Stomach (tissue), 9 donors: ENCODE data around the gene MYBL2. TPM values are rescaled to one million over a fixed set of nuclear protein-coding genes. Genes with fewer than 3 reads are reported as not detected.

ENCODE experiments used
- DNase-seq, 2 donors: peaks; one replicate each; pipeline versions ENCODE4 v3.0.0 to v3.0.0-alpha.2; 2013 to 2019
- H3K27ac ChIP-seq, 5 donors: fragments of 200-600 bp in 4 of 5; sonication (generic) in 4 of 5; one replicate each; pipeline ENCODE4 v1.5.1; 2013 to 2019; ENCODE audit warnings: mild to moderate bottlenecking in 1 of 5, moderate library complexity in 1 of 5
- H3K27me3 ChIP-seq, 3 donors: fragments of 200-600 bp; sonication (generic); one replicate each; pipeline ENCODE4 v1.5.1; 2017 to 2019; ENCODE audit warnings: mixed run types in 1 of 3
- H3K36me3 ChIP-seq, 4 donors: fragments of 200-600 bp; sonication (generic); 1 replicate in 3 of 4; 2 replicates in 1 of 4; pipeline ENCODE4 v1.5.1; 2016 to 2019
- H3K4me1 ChIP-seq, 4 donors: fragments of 200-600 bp; sonication (generic); one replicate each; pipeline ENCODE4 v1.5.1; 2016 to 2019
- H3K4me3 ChIP-seq, 4 donors: fragments of 200-600 bp; sonication (generic) in 3 of 4; one replicate each; pipeline ENCODE4 v1.5.1; 2016 to 2019; ENCODE audit warnings: mild to moderate bottlenecking in 1 of 4
- H3K9me3 ChIP-seq, 4 donors: fragments of 200-600 bp; sonication (generic); one replicate each; pipeline ENCODE4 v1.5.1; 2016 to 2019
- CTCF ChIP-seq, 7 experiments: fragments of 450-650 bp in 4 of 7; fragments of 200-600 bp in 3 of 7; sonication (generic) in 3 of 7; IDR thresholded peaks; one replicate each; pipeline ENCODE4 v1.5.1; 2016 to 2019; ENCODE audit warnings: antibody characterized with exemption in 7 of 7, control low read depth in 2 of 7, mild to moderate bottlenecking in 1 of 7
- EP300 ChIP-seq: sonication (generic); formaldehyde crosslinking; IDR thresholded peaks from one replicate; pipeline ENCODE4 v1.6.1; 2017; ENCODE audit warnings: antibody characterized with exemption
- POLR2A ChIP-seq, 4 donors: fragments of 450-650 bp; IDR thresholded peaks; one replicate each; pipeline ENCODE4 v1.6.1; 2016; ENCODE audit warnings: antibody characterized with exemption in 4 of 4, control low read depth in 2 of 4, mild to moderate bottlenecking in 1 of 4, moderate library complexity in 1 of 4
- POLR2AphosphoS5 ChIP-seq, 3 donors: sonication (generic); formaldehyde crosslinking; IDR thresholded peaks; one replicate each; pipeline ENCODE4 v1.6.1; 2016; ENCODE audit warnings: antibody characterized with exemption in 3 of 3
- WGBS, 5 donors: extraction: QIAGEN DNeasy Blood & Tissue Kit in 3 of 5; methylation state at CpG; one replicate each; pipeline versions ENCODE4 v1.1.5 to v1.1.7; 2013 to 2018; 5-methylcytosine and 5-hydroxymethylcytosine counted together
- intact Hi-C: fragments of 100-400 bp; cut with DNase I; formaldehyde crosslinking; loops from one replicate; pipeline ENCODE4 v1.15.1; 2023; ENCODE audit warnings: low total_unique reads
- polyA plus RNA-seq, 3 donors: library from polyadenylated mRNA; stranded (reverse); fragments of 200-250 nt; gene quantifications; one replicate each; pipeline ENCODE4 v1.2.3, GENCODE V29; 2013
- total RNA-seq, 5 donors: library from RNA; depleted of rRNA; stranded (reverse); fragments of >200 nt; gene quantifications; one replicate each; pipeline versions ENCODE4 v1.1.0 to v1.2.3, GENCODE V29; 2014 to 2016
- donor health status: healthy with polysubstance abuse.
- donor health status: Bipolar disorder and iron deficiency.
- donor health status: healthy.

The MYBL2 gene
- total and polyA plus RNA-seq, 8 donors, result 4.1 to 25.1 (median 6.1) TPM

DNA sequence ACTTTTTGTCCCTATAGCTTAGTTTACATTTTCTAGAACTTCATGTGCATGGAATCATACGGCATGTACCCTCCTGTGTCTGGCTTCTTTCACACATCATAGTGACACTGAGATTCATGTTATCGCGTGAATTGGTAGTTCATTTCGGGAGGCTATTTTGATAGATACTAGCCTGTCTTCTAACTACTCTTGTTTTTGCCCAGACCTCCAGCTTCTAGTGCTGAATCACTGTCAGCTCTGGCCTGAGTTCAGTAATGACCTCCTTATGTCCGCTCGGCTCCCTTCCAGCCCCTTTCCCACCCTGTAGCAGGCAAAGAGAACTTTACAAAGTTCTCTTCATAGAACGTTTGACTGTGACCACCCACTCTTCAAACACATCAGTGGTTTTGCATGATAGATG lies 14.1 kb downstream of the MYBL2 start:
- intact Hi-C loops, result no loop called here
- Histone ChIP-seq H3K36me3 (no peaks in the 10 kb centered on the region), H3K27ac (peak overlapping the region in 1 of 5 donors; percentile 67), H3K9me3 (no peaks in the 10 kb centered on the region), H3K4me1 (no peaks in the 10 kb centered on the region), H3K4me3 (no peak overlapping the region), H3K27me3 (no peaks in the 10 kb centered on the region)
- DNase-seq, result no peak
- TF ChIP-seq POLR2A (IDR thresholded peaks at IDR 0.05), result no peak
- TF ChIP-seq POLR2AphosphoS5 (IDR thresholded peaks at IDR 0.05), result no peak
- no peak for TF ChIP-seq EP300
- no peak for TF ChIP-seq CTCF (IDR thresholded peaks at IDR 0.05)
- WGBS, 5 donors, result 83 to 93% (median 89%) methylated on average over 7 of the region's 7 CpGs

DNA sequence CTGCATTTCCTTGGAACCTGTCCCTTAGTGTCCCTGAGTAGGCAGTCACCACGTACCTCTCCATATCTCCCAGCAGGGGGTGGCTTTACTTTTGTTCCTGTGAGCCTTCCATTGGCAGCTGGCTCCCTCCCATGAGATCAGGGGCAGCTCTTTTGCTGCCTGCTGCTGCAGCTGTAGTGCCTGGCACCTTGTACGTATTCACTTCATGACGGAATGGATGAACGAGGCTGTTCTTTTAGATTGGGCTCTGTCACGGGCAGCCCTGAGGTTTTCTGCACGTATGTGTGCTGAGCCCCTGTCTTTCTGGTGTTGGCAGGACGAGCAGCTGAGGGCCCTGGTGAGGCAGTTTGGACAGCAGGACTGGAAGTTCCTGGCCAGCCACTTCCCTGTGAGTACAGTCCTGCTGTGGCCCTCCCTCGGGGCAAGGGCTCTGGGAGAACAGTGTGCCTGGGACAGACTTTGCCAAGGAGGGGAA lies 14.6 kb downstream of the MYBL2 start:
- no peak for TF ChIP-seq POLR2A (IDR thresholded peaks at IDR 0.05)
- TF ChIP-seq EP300, result no peak
- TF ChIP-seq POLR2AphosphoS5 (IDR thresholded peaks at IDR 0.05), result no peak
- no peak for TF ChIP-seq CTCF (IDR thresholded peaks at IDR 0.05)
- H3K27ac ChIP-seq, result peak overlapping the region in 1 of 5 donors; percentile 67
- 74 to 87% (median 82%) methylated on average over 8 of the region's 8 CpGs for WGBS, 5 donors

GRCh38 chr20:43681991-43682410 lies 15.1 kb downstream of the MYBL2 start:
- Histone ChIP-seq H3K36me3 (no peaks in the 10 kb centered on the region), H3K27ac (peak overlapping the region in 1 of 5 donors; percentile 67), H3K27me3 (no peaks in the 10 kb centered on the region), H3K4me3 (no peak overlapping the region), H3K4me1 (no peaks in the 10 kb centered on the region), H3K9me3 (no peaks in the 10 kb centered on the region)
- intact Hi-C loops, result no loop called here
- DNase-seq, result peak in 1 of 2 donors; percentile 51
- 59 to 85% (median 68%) methylated on average over 2 of the region's 2 CpGs for WGBS, 5 donors
- TF ChIP-seq POLR2AphosphoS5 (IDR thresholded peaks at IDR 0.05) (no peak), EP300 (no peak), POLR2A (IDR thresholded peaks at IDR 0.05) (no peak), CTCF (IDR thresholded peaks at IDR 0.05) (no peak)

More for the DNA sequence above, 14.6 kb downstream of the MYBL2 start:
- H3K27me3 ChIP-seq, result no peaks in the 10 kb centered on the region
- H3K9me3 ChIP-seq, result no peaks in the 10 kb centered on the region
- H3K4me3 ChIP-seq, result no peak overlapping the region
- intact Hi-C loops, result no loop called here
- peak in 1 of 2 donors; percentile 49 for DNase-seq
- no peaks in the 10 kb centered on the region for H3K36me3 ChIP-seq
- no peaks in the 10 kb centered on the region for H3K4me1 ChIP-seq

- TF ChIP-seq EP300, result no peak
- no peak for TF ChIP-seq CTCF (IDR thresholded peaks at IDR 0.05)
- no peak for TF ChIP-seq POLR2AphosphoS5 (IDR thresholded peaks at IDR 0.05)
- TF ChIP-seq POLR2A (IDR thresholded peaks at IDR 0.05), result no peak
- Histone ChIP-seq H3K4me3 (no peak overlapping the region), H3K4me1 (no peaks in the 10 kb centered on the region), H3K27me3 (no peaks in the 10 kb centered on the region), H3K27ac (peak overlapping the region in 1 of 5 donors; percentile 56), H3K9me3 (no peaks in the 10 kb centered on the region), H3K36me3 (no peaks in the 10 kb centered on the region)
- DNase-seq, result no peak
- intact Hi-C loops, result no loop called here
- 89 to 97% (median 95%) methylated on average over 8 to 9 of the region's 9 CpGs for WGBS, 5 donors
Observed at GRCh38 chr20:43682446-43682845, 15.5 kb downstream of the MYBL2 start.
